K562 (cell line): ENCODE results near the gene TFCP2. TPM values are rescaled to one million over a fixed set of nuclear protein-coding genes. Genes with fewer than 3 reads are reported as not detected.

ENCODE experiments used
- DACH1 ChIP-seq: fragments of 450-650 bp; IDR thresholded peaks from 2 replicates; pipeline ENCODE4 v1.6.1; 2018; ENCODE audit not compliant: partially characterized antibody
- ETV1 ChIP-seq: fragments of 450-650 bp; conservative IDR thresholded peaks from 2 replicates; pipeline ENCODE4 v1.6.1; 2016; ENCODE audit warnings: missing genetic modification characterization, control low read depth, low read depth, missing compliant biosample characterization
- FOXK1 ChIP-seq: sonication (generic); formaldehyde crosslinking; IDR thresholded peaks from 2 replicates; pipeline ENCODE4 v1.8.0; 2022; ENCODE audit warnings: missing genetic modification reagents, mild to moderate bottlenecking, borderline replicate concordance
- GATAD2B ChIP-seq: fragments of 450-650 bp; IDR thresholded peaks from 2 replicates; pipeline ENCODE4 v1.6.1; 2017; ENCODE audit warnings: mild to moderate bottlenecking, borderline replicate concordance
- KLF10 ChIP-seq: fragments of 250-450 bp; sonication (Bioruptor Pico); IDR thresholded peaks from 2 replicates; pipeline ENCODE4 v1.6.1; 2021; ENCODE audit warnings: matching md5 sums
- NR2C2 ChIP-seq, 2 experiments: fragments of 200-800 bp in 1 of 2; sonication (Bioruptor generic) in 1 of 2; sonication (generic) in 1 of 2; formaldehyde crosslinking in 1 of 2; IDR thresholded peaks; 2 replicates each; pipeline versions ENCODE4 v1.6.1 to v1.8.0; 2016 to 2022; ENCODE audit warnings: mild to moderate bottlenecking in 1 of 2, missing compliant biosample characterization in 1 of 2, missing genetic modification characterization in 1 of 2, missing genetic modification reagents in 1 of 2
- PHB ChIP-seq: fragments of 250-450 bp; sonication (Bioruptor Pico); IDR thresholded peaks from 2 replicates; pipeline ENCODE4 v1.5.0; 2021
- POLR2AphosphoS2 ChIP-seq: IDR thresholded peaks from 2 replicates; pipeline ENCODE4 v1.6.1; 2012; ENCODE audit warnings: low read length, improper control_type of control experiment
- POLR2B ChIP-seq: fragments of 450-650 bp; IDR thresholded peaks from 2 replicates; pipeline ENCODE4 v1.6.1; 2018; ENCODE audit warnings: low read depth; ENCODE audit not compliant: partially characterized antibody
- SREBF2 ChIP-seq: sonication (generic); formaldehyde crosslinking; IDR thresholded peaks from 2 replicates; pipeline ENCODE4 v1.4.0; 2020; ENCODE audit warnings: mild to moderate bottlenecking, missing genetic modification reagents
- SRSF7 ChIP-seq: fragments of 200-400 bp; formaldehyde crosslinking; optimal IDR thresholded peaks from 2 replicates; pipeline ENCODE3; 2017; ENCODE audit warnings: mild to moderate bottlenecking, low read depth, low read length
- TBL1XR1 ChIP-seq, 2 experiments: IDR thresholded peaks; 2 replicates each; pipeline ENCODE4 v1.6.1; 2012; ENCODE audit warnings: improper control_type of control experiment in 2 of 2, low read length in 2 of 2, mild to moderate bottlenecking in 1 of 2
- ZBTB8A ChIP-seq: fragments of 450-650 bp; IDR thresholded peaks from 2 replicates; pipeline ENCODE4 v1.6.1; 2018; ENCODE audit warnings: mild to moderate bottlenecking, moderate library complexity; ENCODE audit not compliant: partially characterized antibody
- ZBTB9 ChIP-seq: fragments of 450-650 bp; formaldehyde crosslinking; IDR thresholded peaks from 2 replicates; pipeline ENCODE4 v1.4.0; 2020; ENCODE audit warnings: mild to moderate bottlenecking, moderate library complexity
- ZNF3 ChIP-seq: fragments of 250-450 bp; sonication (Bioruptor Pico); IDR thresholded peaks from 2 replicates; pipeline ENCODE4 v1.5.0; 2021; ENCODE audit warnings: mild to moderate bottlenecking, moderate library complexity
- ZNF354B ChIP-seq: fragments of 250-450 bp; sonication (Bioruptor Pico); IDR thresholded peaks from 2 replicates; pipeline ENCODE4 v1.4.0; 2020
- ZNF511 ChIP-seq: sonication (generic); formaldehyde crosslinking; IDR thresholded peaks from 2 replicates; pipeline ENCODE4 v1.8.0; 2022; ENCODE audit warnings: mild to moderate bottlenecking, missing genetic modification reagents
- ZNF766 ChIP-seq: fragments of 200-800 bp; sonication (Bioruptor generic); conservative IDR thresholded peaks from 2 replicates; pipeline ENCODE4 v1.6.1; 2016; ENCODE audit warnings: missing genetic modification characterization, missing compliant biosample characterization
- polyA plus RNA-seq, 8 experiments: library from polyadenylated mRNA; depleted of rRNA in 4 of 8; stranded (reverse) in 5 of 8; unstranded in 3 of 8; fragments of >200 nt; fragmentation: Nextera tagmentation in 2 of 8; fragmentation: Illumina TruSeq in 1 of 8; extraction: Ambion mirVana in 2 of 8; extraction: Trizol in 1 of 8; gene quantifications; 2 replicates each; pipeline versions ENCODE4 v1.2.1 to v1.2.3, GENCODE V29; 2011 to 2014; ENCODE audit warnings: inconsistent platforms in 1 of 8, missing spikeins in 1 of 8
- total RNA-seq, 7 experiments: library from RNA; depleted of rRNA in 6 of 7; stranded (reverse); fragments of >200 nt in 6 of 7; fragmentation: Illumina TruSeq in 2 of 7; extraction: Trizol in 2 of 7; gene quantifications; 2 replicates each; pipeline versions ENCODE4 v1.2.1 to v1.2.3, GENCODE V29; 2011 to 2021; ENCODE audit warnings: low replicate concordance in 1 of 7
- TF ChIP-seq, protein P1 (sequence below): fragments of 250-450 bp; sonication (Bioruptor Pico); IDR thresholded peaks from 2 replicates; pipeline ENCODE4 v1.5.0; 2020; ENCODE audit warnings: mild to moderate bottlenecking, borderline replicate concordance
- TF ChIP-seq, protein P2 (sequence below), 3 experiments: fragments of 200-800 bp in 1 of 3; sonication (Bioruptor generic) in 1 of 3; sonication (generic) in 1 of 3; formaldehyde crosslinking in 1 of 3; IDR thresholded peaks; 2 replicates each; pipeline versions ENCODE4 v1.6.1 to v1.8.0; 2016 to 2022; ENCODE audit warnings: mild to moderate bottlenecking in 2 of 3, missing compliant biosample characterization in 2 of 3, missing genetic modification characterization in 2 of 3, missing genetic modification reagents in 1 of 3
- TF ChIP-seq, protein P3 (sequence below): fragments of 450-650 bp; formaldehyde crosslinking; IDR thresholded peaks from 2 replicates; pipeline ENCODE4 v1.4.0; 2022; ENCODE audit warnings: mild to moderate bottlenecking, moderate library complexity

TFCP2 gene
- total and polyA plus RNA-seq, 9 of the 15 experiments (the other 6 are each of a cell fraction or from before 2014, with no cell fraction given): 8.0 to 38.9 (median 19.3) TPM

DNA sequence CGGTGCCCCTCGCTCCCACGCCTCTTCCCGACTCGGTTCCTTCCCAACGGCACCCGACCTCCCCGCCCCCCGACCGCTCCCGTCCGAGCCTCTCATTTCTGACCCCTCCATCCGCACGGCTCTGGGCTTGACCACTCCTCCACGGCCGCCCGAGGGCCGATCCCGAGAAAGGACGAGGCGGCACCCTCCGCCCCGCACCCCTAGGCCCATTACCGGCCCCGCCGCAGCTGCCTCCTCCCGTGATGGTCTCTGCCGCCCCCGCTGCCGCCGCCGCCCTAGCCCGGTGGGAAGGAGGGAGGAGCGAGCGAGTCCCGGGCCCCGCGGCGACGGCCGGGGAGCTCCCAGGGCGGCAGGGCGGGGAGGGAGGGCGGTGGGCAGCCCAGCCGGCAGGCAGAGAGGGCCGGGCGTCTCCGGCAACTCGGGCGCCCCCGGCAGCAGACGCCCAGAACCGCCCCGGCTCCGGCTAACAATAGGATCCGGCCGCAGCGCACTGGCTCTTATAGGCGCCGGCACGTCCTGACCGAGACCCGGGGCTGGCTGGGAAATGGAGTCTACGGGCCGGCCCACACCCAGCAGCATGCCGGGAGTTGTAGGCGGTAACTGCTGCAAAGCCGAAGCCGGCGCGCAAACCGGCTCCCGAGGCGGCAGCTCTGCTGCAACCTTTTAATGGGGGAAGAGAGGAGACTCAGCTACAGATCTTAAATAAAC, 89.7 kb downstream of the TFCP2 start, which contains the start of gene CSRNP2 (continued):
- TF ChIP-seq ZNF766 (CRISPR knock-in tag): no peak; the same call in 1 of the 2 replicates
- TF ChIP-seq, protein P1, sequence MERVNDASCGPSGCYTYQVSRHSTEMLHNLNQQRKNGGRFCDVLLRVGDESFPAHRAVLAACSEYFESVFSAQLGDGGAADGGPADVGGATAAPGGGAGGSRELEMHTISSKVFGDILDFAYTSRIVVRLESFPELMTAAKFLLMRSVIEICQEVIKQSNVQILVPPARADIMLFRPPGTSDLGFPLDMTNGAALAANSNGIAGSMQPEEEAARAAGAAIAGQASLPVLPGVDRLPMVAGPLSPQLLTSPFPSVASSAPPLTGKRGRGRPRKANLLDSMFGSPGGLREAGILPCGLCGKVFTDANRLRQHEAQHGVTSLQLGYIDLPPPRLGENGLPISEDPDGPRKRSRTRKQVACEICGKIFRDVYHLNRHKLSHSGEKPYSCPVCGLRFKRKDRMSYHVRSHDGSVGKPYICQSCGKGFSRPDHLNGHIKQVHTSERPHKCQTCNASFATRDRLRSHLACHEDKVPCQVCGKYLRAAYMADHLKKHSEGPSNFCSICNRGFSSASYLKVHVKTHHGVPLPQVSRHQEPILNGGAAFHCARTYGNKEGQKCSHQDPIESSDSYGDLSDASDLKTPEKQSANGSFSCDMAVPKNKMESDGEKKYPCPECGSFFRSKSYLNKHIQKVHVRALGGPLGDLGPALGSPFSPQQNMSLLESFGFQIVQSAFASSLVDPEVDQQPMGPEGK (CRISPR knock-in tag): no peak
- TF ChIP-seq ZBTB9 (CRISPR knock-in tag): peak; percentile 50; the same call in 1 of the 2 replicates
- TF ChIP-seq ZNF354B (CRISPR knock-in tag): no peak
- no peak; the same call in 1 of the 2 replicates for TF ChIP-seq ZNF511 (CRISPR knock-in tag)
- TF ChIP-seq, protein P2, sequence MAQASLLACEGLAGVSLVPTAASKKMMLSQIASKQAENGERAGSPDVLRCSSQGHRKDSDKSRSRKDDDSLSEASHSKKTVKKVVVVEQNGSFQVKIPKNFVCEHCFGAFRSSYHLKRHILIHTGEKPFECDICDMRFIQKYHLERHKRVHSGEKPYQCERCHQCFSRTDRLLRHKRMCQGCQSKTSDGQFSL (CRISPR knock-in tag; IDR thresholded peaks at IDR 0.05): no peak
- TF ChIP-seq, protein P2 (tag; IDR thresholded peaks at IDR 0.05): no peak
- TF ChIP-seq SREBF2: no peak
- no peak for TF ChIP-seq FOXK1
- 0 out of 2 replicates have a peak, but pooled peaks have one; percentile 13 for TF ChIP-seq ETV1 (tag)
- no peak for TF ChIP-seq PHB (CRISPR knock-in tag)
- TF ChIP-seq DACH1: no peak
- no peak for TF ChIP-seq POLR2AphosphoS2
- TF ChIP-seq GATAD2B: peak; percentile 73
- no peak for TF ChIP-seq ZBTB8A
- TF ChIP-seq ZNF3 (CRISPR knock-in tag): no peak
- no peak for TF ChIP-seq NR2C2 (CRISPR knock-in tag; IDR thresholded peaks at IDR 0.05)
- peak; percentile 88 for TF ChIP-seq NR2C2 (tag; IDR thresholded peaks at IDR 0.05)
- TF ChIP-seq, protein P3, sequence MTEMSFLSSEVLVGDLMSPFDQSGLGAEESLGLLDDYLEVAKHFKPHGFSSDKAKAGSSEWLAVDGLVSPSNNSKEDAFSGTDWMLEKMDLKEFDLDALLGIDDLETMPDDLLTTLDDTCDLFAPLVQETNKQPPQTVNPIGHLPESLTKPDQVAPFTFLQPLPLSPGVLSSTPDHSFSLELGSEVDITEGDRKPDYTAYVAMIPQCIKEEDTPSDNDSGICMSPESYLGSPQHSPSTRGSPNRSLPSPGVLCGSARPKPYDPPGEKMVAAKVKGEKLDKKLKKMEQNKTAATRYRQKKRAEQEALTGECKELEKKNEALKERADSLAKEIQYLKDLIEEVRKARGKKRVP (CRISPR knock-in tag): 0 out of 2 replicates have a peak, but pooled peaks have one; percentile 41
- peak in 1 of 2 experiments; percentile 50; a peak in 1 of 4 replicates for TF ChIP-seq TBL1XR1 (IDR thresholded peaks at IDR 0.05; ENCODE audit: low read length in 2 of 2)
- TF ChIP-seq POLR2B: peak; percentile 65
- TF ChIP-seq KLF10: no peak
- no peak for TF ChIP-seq SRSF7
